ENCODE measurements around the gene STAG2.
"Not testable (repeated sequence)": the region's sequence is repeated elsewhere in the genome, so short reads cannot be mapped to it uniquely, and the experiment has no call there.

STAG2 gene

GRCh38 chrX:124127496-124127895 is 166.0 kb downstream of the STAG2 start:
- no peak for TF ChIP-seq CTCF (IDR thresholded peaks at IDR 0.05; ENCODE audit: control insufficient read depth, insufficient read depth, low read depth, low read length, missing control alignments)
- no peak overlapping the region for H3K4me3 ChIP-seq (ENCODE audit: control insufficient read depth, low read depth, low read length)

GRCh38 chrX:124132437-124132836 is 170.9 kb downstream of the STAG2 start:
- DNase-seq (ENCODE audit: low read depth); H3K4me3 ChIP-seq (ENCODE audit: control insufficient read depth, low read depth, low read length): not testable (repeated sequence)

More at GRCh38 chrX:124127496-124127895, 166.0 kb downstream of the STAG2 start:
- no peak for DNase-seq (ENCODE audit: low read depth)

- no peak overlapping the region for H3K4me3 ChIP-seq (ENCODE audit: control insufficient read depth, low read depth, low read length)
- no peak for DNase-seq (ENCODE audit: low read depth)
- no peak for TF ChIP-seq CTCF (IDR thresholded peaks at IDR 0.05; ENCODE audit: control insufficient read depth, insufficient read depth, low read depth, low read length, missing control alignments)
Measured at GRCh38 chrX:124145749-124146148, 184.2 kb downstream of the STAG2 start.

GRCh38 chrX:124151195-124151594 is 189.7 kb downstream of the STAG2 start:
- no peak for DNase-seq (ENCODE audit: low read depth)
- no peak for TF ChIP-seq CTCF (IDR thresholded peaks at IDR 0.05; ENCODE audit: control insufficient read depth, insufficient read depth, low read depth, low read length, missing control alignments)
- H3K4me3 ChIP-seq (ENCODE audit: control insufficient read depth, low read depth, low read length): no peak overlapping the region
